ENCODE measurements around the gene CEL.

GRCh38 chr9:133080161-133080560 is 18.4 kb downstream of the CEL start:
- TF ChIP-seq TAF1 (IDR thresholded peaks at IDR 0.05; ENCODE audit: low read depth, low read length): no peak
- TF ChIP-seq POLR2A (IDR thresholded peaks at IDR 0.05; ENCODE audit: low read depth, low read length): no peak
- TF ChIP-seq SPI1 (IDR thresholded peaks at IDR 0.05; ENCODE audit: low read depth, low read length): no peak

All from GM12891 (cell line).